ENCODE data around the gene MAPK11. TPM values are rescaled to one million over a fixed set of nuclear protein-coding genes. Genes with fewer than 3 reads are reported as not detected.

Gene MAPK11
- total and polyA plus RNA-seq, 2 donors (not counting 1 experiment from before 2014, with no cell fraction given): 8.1 to 9.9 TPM

GRCh38 chr22:50220603-50221409 lies 49.4 kb downstream of the MAPK11 start:
- no peak for DNase-seq
- no peak for ATAC-seq (ENCODE audit: low read depth)
- Histone ChIP-seq H3K27ac (ENCODE audit: low read length in 2 of 2) (no peak overlapping the region), H3K36me3 (replicated peaks in 1 of 2; ENCODE audit: control extremely low read depth in 1 of 2, control insufficient read depth in 1 of 2, extremely low read depth in 1 of 2, insufficient read depth in 2 of 2, low read length in 1 of 2) (peaks cover 0 to 77% of the 10 kb centered on the region in 2 experiments), H3K79me2 (ENCODE audit: control insufficient read depth, insufficient read depth, low read length) (peaks cover under 1% of the 10 kb centered on the region), H4K20me1 (ENCODE audit: control insufficient read depth, insufficient read depth, low read length, poor library complexity, severe bottlenecking) (peaks cover 6% of the 10 kb centered on the region), H3K4me3 (ENCODE audit: control extremely low read depth in 1 of 5, extremely low read depth in 1 of 5, insufficient read depth in 1 of 5, low read depth in 2 of 5, low read length in 4 of 5) (no peak overlapping the region), H2AFZ (ENCODE audit: insufficient read depth, low read depth, low read length, poor library complexity, severe bottlenecking) (no peak overlapping the region), H3K9ac (ENCODE audit: low read length) (no peak overlapping the region), H3K4me1 (ENCODE audit: control insufficient read depth in 2 of 2, insufficient read depth in 2 of 2, low read length in 2 of 2) (no peaks in the 10 kb centered on the region), H3K27me3 (replicated peaks in 1 of 4; ENCODE audit: control extremely low read depth in 1 of 4, control insufficient read depth in 3 of 4, insufficient read depth in 4 of 4, low read length in 3 of 4) (no peaks in the 10 kb centered on the region), H3K4me2 (replicated peaks; ENCODE audit: low read depth, low read length, poor library complexity, severe bottlenecking) (no peak overlapping the region), H3K9me3 (ENCODE audit: control extremely low read depth in 1 of 3, control insufficient read depth in 2 of 3, insufficient read depth in 1 of 3, low read length in 2 of 3) (no peaks in the 10 kb centered on the region)
- Mint-ChIP-seq H3K27ac (no peak overlapping the region), H3K4me3 (no peak overlapping the region), H3K9me3 (ENCODE audit: insufficient read depth) (no peaks in the 10 kb centered on the region), H3K4me1 (no peaks in the 10 kb centered on the region), H3K27me3 (no peaks in the 10 kb centered on the region)
- 98% methylated on average over 40 of the region's 45 CpGs for WGBS (ENCODE audit: insufficient coverage)
- POLR2A ChIA-PET: interaction anchor here (0.7 kb wide), 1 partner anchor 30 kb away, joined by 3 read pairs; no protein-coding TSS in a partner anchor
- TF ChIP-seq CTCF (IDR thresholded peaks at IDR 0.05) (no peak), EZH2 (IDR thresholded peaks at IDR 0.05; ENCODE audit: borderline replicate concordance, insufficient read depth, low read depth, low read length, poor library complexity, severe bottlenecking) (no peak)
- intact Hi-C loops (cut with micrococcal nuclease): no loop called here
- CTCF ChIA-PET: interaction anchor here (1.2 to 3.5 kb wide), 3 partner anchors 71 to 291 kb away, joined by 3 to 11 read pairs (median 4); no protein-coding TSS in a partner anchor

All from B cell (primary cell).